Hematopoietic multipotent progenitor cell treated with erythropoietin and hydrocortisone succinate and interleukin-3 and kit ligand, for 6 days (in vitro differentiated cells): Measurements from ENCODE around the gene TNFRSF18.
"Not testable (repeated sequence)": the region's sequence is repeated elsewhere in the genome, so short reads cannot be mapped to it uniquely, and the experiment has no call there.

Experiments
- DNase-seq: peaks from one replicate; pipeline ENCODE4 v3.0.0-alpha.2; 2015

The TNFRSF18 gene

DNA sequence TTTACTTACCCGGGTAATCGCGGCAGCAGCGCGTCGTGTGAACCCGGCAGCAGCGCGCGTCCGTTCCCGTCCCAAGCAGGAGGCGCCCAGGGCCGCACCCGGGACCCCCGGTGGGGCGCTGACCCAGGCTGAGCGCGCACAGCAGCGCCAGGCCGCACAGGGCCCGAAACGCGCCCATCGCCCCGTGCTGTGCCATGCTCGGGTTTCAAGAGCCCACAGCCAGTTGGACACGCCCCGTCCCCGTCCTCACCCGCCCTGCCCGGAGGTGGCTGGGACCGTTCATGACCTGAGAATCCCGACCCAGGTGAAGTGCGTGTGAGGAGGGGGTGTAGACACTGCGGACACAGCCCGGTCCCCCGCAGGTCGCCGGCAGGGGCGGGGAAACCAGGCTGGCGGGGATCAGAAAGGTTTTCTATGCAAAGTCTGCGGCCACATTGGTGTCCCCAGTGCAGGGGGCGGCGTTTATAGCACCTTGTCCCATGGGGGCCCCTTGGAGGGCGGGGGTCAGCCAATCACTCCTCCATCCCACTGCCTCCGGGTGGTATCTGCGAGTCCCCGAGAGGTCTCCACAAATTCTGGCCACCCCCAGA lies at the start of gene TNFRSF18:
Gene TNFRSF18 (minus strand): TSS at position 217 of the 590 bp plus-strand sequence. CDS start 21 bp downstream, at position 196.
- DNase-seq, result no peak

- no peak for DNase-seq
Observed at GRCh38 chr1:1255611-1256010, 49.2 kb upstream of the TNFRSF18 start.

DNA sequence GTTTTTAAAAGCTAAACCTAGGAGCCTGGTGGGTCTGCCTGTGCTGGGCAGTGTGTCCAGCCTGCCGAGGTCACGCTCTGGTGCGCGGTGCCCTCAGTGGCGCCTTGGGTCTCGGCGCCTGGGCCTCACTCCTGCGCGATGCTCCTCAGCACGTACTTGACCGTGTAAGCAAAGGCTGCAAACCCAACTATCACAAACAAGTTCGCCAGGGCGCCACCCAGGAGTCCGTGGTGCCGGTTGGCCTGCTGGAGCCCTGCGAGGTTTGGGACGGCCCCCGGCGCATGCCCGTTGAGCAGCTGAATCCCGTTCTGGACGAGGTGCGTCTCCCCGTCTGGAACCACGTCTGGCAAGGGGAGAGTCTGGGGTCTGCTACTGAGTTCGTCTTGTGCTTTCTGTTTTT lies 48.7 kb upstream of the TNFRSF18 start:
- no peak for DNase-seq

GRCh38 chr1:1254667-1254998 lies 48.2 kb upstream of the TNFRSF18 start:
- DNase-seq, result no peak

- DNase-seq, result no peak
Observed at GRCh38 chr1:1253972-1254666, 47.7 kb upstream of the TNFRSF18 start.

GRCh38 chr1:1253314-1253713 lies 46.9 kb upstream of the TNFRSF18 start:
- no peak for DNase-seq

DNA sequence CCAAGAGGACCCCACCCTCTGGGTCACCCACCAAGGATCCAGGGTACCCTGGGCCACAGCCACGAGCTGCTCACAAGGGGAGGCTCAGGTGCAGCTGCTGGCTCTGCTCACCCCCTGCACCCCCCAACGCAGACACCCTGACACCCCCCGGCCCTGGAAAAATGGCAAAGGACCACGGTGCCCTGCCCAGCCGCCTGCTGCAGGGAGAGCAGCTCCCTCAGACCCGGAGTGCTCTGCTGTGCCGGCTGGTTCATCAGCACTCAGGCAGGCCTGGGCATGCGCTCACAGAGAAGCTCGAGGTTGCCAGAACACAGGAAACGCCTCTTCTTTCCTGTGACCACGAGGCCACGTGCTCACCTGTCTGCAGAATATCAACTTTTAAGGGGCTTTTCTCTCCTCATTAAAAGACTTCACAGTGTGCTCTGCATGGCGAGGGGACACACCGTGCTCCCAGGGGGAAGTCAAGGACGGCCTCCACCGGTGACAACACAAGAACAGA lies 44.4 kb upstream of the TNFRSF18 start:
- no peak for DNase-seq

- DNase-seq, result not testable (repeated sequence)
Observed at GRCh38 chr1:1248009-1248913, 41.9 kb upstream of the TNFRSF18 start.

GRCh38 chr1:1247341-1247913 lies 41.0 kb upstream of the TNFRSF18 start:
- DNase-seq, result no peak

GRCh38 chr1:1246577-1247340 lies 40.4 kb upstream of the TNFRSF18 start, which contains the start of gene C1QTNF12:
Gene C1QTNF12 (minus strand): TSS chr1:1246722. CDS start chr1:1246690, 32 bp downstream.
- no peak for DNase-seq

- DNase-seq, result no peak
Observed at GRCh38 chr1:1245817-1246576, 39.6 kb upstream of the TNFRSF18 start.

- no peak for DNase-seq
Observed at GRCh38 chr1:1245178-1245816, 38.9 kb upstream of the TNFRSF18 start.

DNA sequence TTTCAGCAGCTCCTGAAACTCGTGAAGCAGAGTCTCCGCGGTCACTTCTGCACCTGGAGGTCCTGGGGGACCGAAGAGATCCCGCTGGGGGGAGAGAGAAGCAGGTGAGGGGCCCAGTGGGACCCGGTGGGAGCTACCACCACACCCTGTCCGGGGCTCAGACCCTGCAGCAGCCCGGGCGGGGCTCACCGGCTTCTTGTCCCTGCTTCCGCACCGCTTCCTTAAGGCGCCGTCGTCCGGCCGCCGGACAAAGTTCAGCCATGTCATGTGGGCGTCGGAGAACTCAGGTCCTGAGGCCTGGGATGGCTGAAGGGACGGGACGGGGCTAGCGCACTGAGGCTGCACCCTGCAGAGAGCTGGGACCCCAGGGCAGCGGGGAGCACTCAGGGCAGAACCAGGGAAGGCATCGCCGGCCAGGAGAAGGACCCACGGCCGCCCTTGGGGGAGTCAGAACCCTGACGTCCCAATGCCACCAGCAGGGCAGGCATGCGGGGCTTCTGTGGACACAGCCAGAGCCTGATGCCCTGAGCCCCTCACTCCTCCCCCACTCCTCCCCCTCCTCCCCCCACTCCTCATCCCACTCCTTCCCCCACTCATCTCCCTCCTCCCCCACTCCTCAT lies 37.9 kb upstream of the TNFRSF18 start:
- DNase-seq, result no peak

- no peak for DNase-seq
Observed at GRCh38 chr1:1243807-1244191, 37.4 kb upstream of the TNFRSF18 start.

GRCh38 chr1:1243266-1243660 lies 36.9 kb upstream of the TNFRSF18 start:
- no peak for DNase-seq

DNA sequence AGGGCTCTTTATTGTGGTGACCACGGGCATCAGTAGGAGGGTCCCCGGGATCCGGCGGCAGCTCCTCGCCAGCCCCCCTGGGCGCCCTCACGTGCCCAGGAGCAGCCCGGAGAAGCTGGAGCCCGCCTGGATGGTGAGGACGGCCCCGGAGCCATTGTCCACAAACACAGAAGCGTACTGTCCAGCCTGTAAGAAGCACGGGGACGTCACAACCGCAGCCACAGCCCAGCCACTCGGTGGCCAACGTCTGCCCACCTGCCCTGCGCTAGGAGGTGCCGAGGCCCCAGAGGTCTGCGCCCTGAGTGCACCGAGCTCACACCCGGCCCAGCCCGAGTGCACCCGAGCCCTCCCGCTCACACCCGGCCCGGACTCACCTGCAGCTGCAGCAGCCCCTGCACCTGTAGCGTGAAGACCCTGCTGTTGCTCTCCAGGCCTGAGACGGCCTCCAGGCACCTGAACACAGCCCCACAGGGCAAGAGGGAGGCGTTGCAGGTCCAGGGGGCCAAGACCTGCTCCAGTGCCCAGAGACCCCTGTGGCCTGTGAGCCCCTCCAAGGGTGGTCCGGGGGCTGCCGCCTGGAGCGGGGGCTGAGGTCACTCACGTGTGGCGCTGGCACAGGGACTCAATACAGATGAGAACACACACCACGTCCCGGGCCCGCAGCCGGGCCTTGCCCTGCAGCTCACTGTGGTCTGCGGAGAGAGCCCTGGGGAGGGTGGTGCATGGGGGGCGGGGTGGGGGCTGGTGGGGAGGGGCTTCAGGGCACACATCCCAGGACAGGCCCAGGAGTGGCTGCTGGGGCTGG lies 36.3 kb upstream of the TNFRSF18 start:
- no peak for DNase-seq

- DNase-seq, result no peak
Observed at GRCh38 chr1:1241588-1242219, 35.3 kb upstream of the TNFRSF18 start.

DNA sequence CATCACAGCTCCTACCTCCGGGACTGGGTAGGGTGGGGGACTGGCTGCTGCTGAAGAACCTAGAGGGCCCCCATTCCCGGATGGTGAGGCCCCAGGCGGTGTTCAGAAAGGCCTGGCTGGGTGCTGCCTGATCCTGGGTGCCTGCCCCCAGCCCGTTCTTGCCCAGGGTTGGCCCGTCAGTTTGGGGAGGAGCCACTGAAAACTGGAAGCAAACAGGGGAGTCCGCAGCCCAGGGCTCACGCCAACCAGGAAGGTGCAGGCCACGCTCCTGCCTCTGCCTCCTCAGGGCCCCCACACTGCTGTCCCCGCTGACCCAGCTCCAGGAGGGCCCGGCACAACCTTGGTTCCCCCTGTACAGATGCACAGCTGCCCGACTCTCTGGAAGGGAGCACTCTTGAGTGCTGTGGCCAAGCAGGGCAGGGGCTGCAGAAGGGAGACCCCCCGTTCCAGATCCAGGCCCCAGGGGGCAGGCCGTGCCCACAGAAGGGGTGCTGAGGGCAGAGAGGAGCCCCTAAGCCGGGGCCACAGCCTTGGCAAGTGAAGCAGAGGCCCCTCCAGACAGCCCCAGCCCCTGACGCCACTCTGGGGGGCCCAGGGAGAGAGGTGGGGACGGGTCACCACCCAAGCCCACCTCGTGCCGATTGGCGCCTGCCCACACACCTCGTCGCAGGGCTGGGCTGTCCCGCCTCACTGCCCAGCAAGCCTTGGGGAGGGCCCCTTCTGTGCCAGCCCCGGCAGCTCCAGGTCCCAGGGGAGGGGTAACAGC lies 34.6 kb upstream of the TNFRSF18 start:
- DNase-seq, result no peak
